ENCODE measurements around the gene MTUS2. TPM values are rescaled to one million over a fixed set of nuclear protein-coding genes. Genes with fewer than 3 reads are reported as not detected.

The MTUS2 gene
- total and polyA plus RNA-seq, 2 donors (not counting 3 experiments of a cell fraction or from before 2014, with no cell fraction given), result not detected

- no peak overlapping the region for H2AFZ ChIP-seq (ENCODE audit: low read depth, low read length)
- dilution Hi-C loops (cut with MboI; ENCODE audit: extremely low pct_ligation_motif_present, low sequenced_read_pairs) (no loop called here), intact Hi-C loops (cut with micrococcal nuclease) (no loop called here)
- H3K9me3 ChIP-seq (replicated peaks; ENCODE audit: control insufficient read depth, insufficient read depth, low read length), result peaks cover 9% of the 10 kb centered on the region
- H3K9me1 ChIP-seq (replicated peaks; ENCODE audit: control insufficient read depth, extremely low read depth, insufficient read depth, low read length), result no peaks in the 10 kb centered on the region
- H3K9ac ChIP-seq (replicated peaks; ENCODE audit: extremely low read depth, insufficient read depth, low read length), result no peak overlapping the region
- H3K36me3 ChIP-seq (ENCODE audit: control insufficient read depth in 2 of 2, extremely low read depth in 1 of 2, insufficient read depth in 2 of 2, low read length in 2 of 2), result no peaks in the 10 kb centered on the region
- FAIRE-seq (no peak), DNase-seq (ENCODE audit: low read depth, low spot score) (no peak)
- ChIA-PET POLR2A (no interaction called here), CTCF (no interaction called here)
- BruUV-seq (replicated peaks), result no TSS peak
- no peak overlapping the region for H3K4me2 ChIP-seq (ENCODE audit: insufficient read depth, low read length)
- no peak overlapping the region for H3K27ac ChIP-seq (ENCODE audit: insufficient read depth, low read depth, low read length)
- no peaks in the 10 kb centered on the region for H3K27me3 ChIP-seq (ENCODE audit: control insufficient read depth in 2 of 2, insufficient read depth in 2 of 2, low read length in 2 of 2)
- H3K79me2 ChIP-seq (ENCODE audit: control insufficient read depth, insufficient read depth, low read length), result no peaks in the 10 kb centered on the region
- TF ChIP-seq MAX (IDR thresholded peaks at IDR 0.05; ENCODE audit: insufficient read depth, insufficient read length) (no peak), EZH2 (IDR thresholded peaks at IDR 0.05; ENCODE audit: borderline replicate concordance, low read depth, low read length, severe bottlenecking) (no peak), POLR2AphosphoS5 (IDR thresholded peaks at IDR 0.05; ENCODE audit: insufficient read depth, low read depth, low read length) (no peak), FOS (IDR thresholded peaks at IDR 0.05; ENCODE audit: borderline replicate concordance, insufficient read depth, low read length) (no peak), GATA2 (IDR thresholded peaks at IDR 0.05; ENCODE audit: insufficient read depth, insufficient read length, low read depth, low read length) (no peak), POLR2A (IDR thresholded peaks at IDR 0.05; ENCODE audit: low read depth, low read length) (no peak), JUN (IDR thresholded peaks at IDR 0.05; ENCODE audit: borderline replicate concordance, insufficient read depth, insufficient read length, low read depth) (no peak), MYC (IDR thresholded peaks at IDR 0.05; ENCODE audit: low read depth, low read length) (no peak), CTCF (IDR thresholded peaks at IDR 0.05; ENCODE audit: extremely low read depth in 1 of 2, insufficient read depth in 1 of 2, low read depth in 1 of 2, low read length in 2 of 2) (no peak)
- H3K4me3 ChIP-seq (replicated peaks in 1 of 3; ENCODE audit: insufficient read depth in 1 of 3, low read depth in 1 of 3, low read length in 3 of 3), result no peak overlapping the region
- no peaks in the 10 kb centered on the region for H4K20me1 ChIP-seq (replicated peaks; ENCODE audit: control insufficient read depth, extremely low read depth, insufficient read depth, low read length)
- no peaks in the 10 kb centered on the region for H3K4me1 ChIP-seq (ENCODE audit: control insufficient read depth, extremely low read depth, insufficient read depth, low read length)
These were observed 323.7 kb downstream of the MTUS2 start for GRCh38 chr13:29143847-29144246.
